ENCODE results near the gene FAM168B. TPM values are rescaled to one million over a fixed set of nuclear protein-coding genes. Genes with fewer than 3 reads are reported as not detected.

FAM168B gene, protein sequence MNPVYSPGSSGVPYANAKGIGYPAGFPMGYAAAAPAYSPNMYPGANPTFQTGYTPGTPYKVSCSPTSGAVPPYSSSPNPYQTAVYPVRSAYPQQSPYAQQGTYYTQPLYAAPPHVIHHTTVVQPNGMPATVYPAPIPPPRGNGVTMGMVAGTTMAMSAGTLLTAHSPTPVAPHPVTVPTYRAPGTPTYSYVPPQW
- total RNA-seq (10 to 100 TPM; 93.1 to 97.6 TPM), polyA plus RNA-seq (40.4 TPM)

GRCh38 chr2:131093006-131093695, at the start of gene FAM168B:
TSS of gene FAM168B (minus strand) at chr2:131093460. CDS start at chr2:131082646, 10,814 bp downstream.
- Mint-ChIP-seq H3K9me3 (no peaks in the 10 kb centered on the region), H3K27ac (peak within 1 kb of the TSS; percentile 81 to 98 (median 96)), H3K4me1 (peaks cover 20 to 36% (median 34%) of the 10 kb centered on the region in 3 donors), H3K4me3 (peak within 1 kb of the TSS; percentile 90 to 99 (median 94)), H3K36me3 (peaks cover 0 to 20% (median 2%) of the 10 kb centered on the region in 3 donors), H3K27me3 (peaks cover 0 to 3% of the 10 kb centered on the region in 2 donors)
- H3K27ac ChIP-seq (ENCODE audit: low read depth, low read length), result peak within 1 kb of the TSS; percentile 89
- no peaks in the 10 kb centered on the region for H3K27me3 ChIP-seq (ENCODE audit: insufficient read depth, low read length, poor library complexity, severe bottlenecking)
- peak within 1 kb of the TSS; percentile 89 for H3K4me3 ChIP-seq (ENCODE audit: low read length)
- H3K4me1 ChIP-seq (ENCODE audit: insufficient read depth, low read length), result peaks cover 22% of the 10 kb centered on the region
- ChIA-PET POLR2A (interaction anchor here (0.5 to 2.4 kb wide), 8 partner anchors 9 to 751 kb away, joined by 3 to 38 read pairs (median 4); partner anchors contain the start of genes IMP4 and PLEKHB2), CTCF (interaction anchor here (0.8 to 3.6 kb wide), 6 partner anchors 11 to 296 kb away, joined by 3 to 20 read pairs (median 3); partner anchors contain the start of gene PLEKHB2)
- H3K9me3 ChIP-seq (ENCODE audit: low read length), result no peaks in the 10 kb centered on the region
- no peaks in the 10 kb centered on the region for H3K36me3 ChIP-seq (ENCODE audit: insufficient read depth, low read length)
- peak; percentile 79 to 91 (median 88) for DNase-seq

DNA sequence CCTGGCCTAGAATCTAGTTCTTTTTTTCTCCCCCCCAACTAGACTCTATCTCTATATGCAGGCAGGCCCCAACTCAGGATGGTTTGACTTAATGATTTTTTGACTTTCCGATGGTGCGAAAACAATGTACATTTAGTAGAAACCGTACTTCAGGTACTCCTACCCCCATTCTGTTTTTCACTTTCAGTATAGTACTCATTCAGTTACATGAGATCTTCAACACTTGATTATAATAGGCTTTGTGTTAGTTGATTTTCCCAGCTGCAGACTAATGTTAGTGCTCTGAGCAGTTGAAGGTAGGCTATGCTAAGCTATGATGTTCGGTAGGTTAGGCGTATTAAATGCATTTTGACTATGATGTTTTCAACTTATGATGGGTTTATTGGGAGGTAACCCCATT, 49.6 kb upstream of the FAM168B start:
- no peak overlapping the region for H3K4me3 Mint-ChIP-seq
- H3K27me3 Mint-ChIP-seq, result no peaks in the 10 kb centered on the region
- Histone ChIP-seq H3K36me3 (ENCODE audit: insufficient read depth, low read length) (peaks cover 38% of the 10 kb centered on the region), H3K4me3 (ENCODE audit: low read length) (no peak overlapping the region), H3K9me3 (ENCODE audit: low read length) (no peaks in the 10 kb centered on the region), H3K27ac (ENCODE audit: low read depth, low read length) (no peak overlapping the region), H3K27me3 (ENCODE audit: insufficient read depth, low read length, poor library complexity, severe bottlenecking) (no peaks in the 10 kb centered on the region), H3K4me1 (ENCODE audit: insufficient read depth, low read length) (no peaks in the 10 kb centered on the region)
- H3K36me3 Mint-ChIP-seq, result peaks cover 4 to 86% (median 12%) of the 10 kb centered on the region in 3 donors
- POLR2A ChIA-PET, result no interaction called here
- CTCF ChIA-PET, result no interaction called here
- H3K4me1 Mint-ChIP-seq, result peaks cover 12 to 24% (median 15%) of the 10 kb centered on the region in 3 donors
- DNase-seq, result no peak
- H3K9me3 Mint-ChIP-seq, result no peaks in the 10 kb centered on the region
- H3K27ac Mint-ChIP-seq, result peak overlapping the region in 2 of 8 donors; percentile 42 to 55

GRCh38 chr2:131140581-131140980, 47.3 kb upstream of the FAM168B start:
- Histone ChIP-seq H3K4me3 (ENCODE audit: low read length) (no peak overlapping the region), H3K4me1 (ENCODE audit: insufficient read depth, low read length) (no peaks in the 10 kb centered on the region), H3K27ac (ENCODE audit: low read depth, low read length) (no peak overlapping the region), H3K27me3 (ENCODE audit: insufficient read depth, low read length, poor library complexity, severe bottlenecking) (no peaks in the 10 kb centered on the region), H3K36me3 (ENCODE audit: insufficient read depth, low read length) (peaks cover 26% of the 10 kb centered on the region), H3K9me3 (ENCODE audit: low read length) (no peaks in the 10 kb centered on the region)
- H3K36me3 Mint-ChIP-seq, result peaks cover 4 to 81% (median 16%) of the 10 kb centered on the region in 3 donors
- peak overlapping the region in 3 of 8 donors; percentile 6 to 26 (median 7) for H3K27ac Mint-ChIP-seq
- H3K9me3 Mint-ChIP-seq, result no peaks in the 10 kb centered on the region
- H3K27me3 Mint-ChIP-seq, result no peaks in the 10 kb centered on the region
- POLR2A ChIA-PET, result no interaction called here
- CTCF ChIA-PET, result no interaction called here
- H3K4me1 Mint-ChIP-seq, result peaks cover 19 to 30% (median 29%) of the 10 kb centered on the region in 3 donors
- DNase-seq, result no peak
- no peak overlapping the region for H3K4me3 Mint-ChIP-seq

DNA sequence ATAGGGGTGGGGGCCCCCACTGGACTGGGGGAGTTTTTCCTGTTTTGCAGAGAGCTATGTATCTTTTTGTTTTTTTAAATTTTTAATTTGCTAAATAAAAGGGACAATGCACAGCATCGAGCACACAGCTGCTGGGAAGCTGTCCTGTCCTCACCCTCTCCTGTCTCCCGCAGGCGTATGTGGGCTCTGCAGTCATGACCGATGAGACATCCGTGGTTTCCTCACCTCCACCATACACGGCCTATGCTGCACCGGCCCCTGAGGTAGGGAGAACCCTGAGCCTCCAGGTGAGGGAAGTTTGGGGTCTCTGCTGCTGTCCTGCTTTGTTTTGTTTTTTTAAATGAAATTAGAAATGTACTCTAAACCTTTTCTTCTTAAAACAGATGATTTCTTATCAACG, 39.5 kb upstream of the FAM168B start:
- no peak overlapping the region for H3K27ac ChIP-seq (ENCODE audit: low read depth, low read length)
- no peak for DNase-seq
- H3K4me3 Mint-ChIP-seq, result no peak overlapping the region
- ChIA-PET CTCF (no interaction called here), POLR2A (no interaction called here)
- H3K27me3 Mint-ChIP-seq, result no peaks in the 10 kb centered on the region
- H3K36me3 ChIP-seq (ENCODE audit: insufficient read depth, low read length), result peaks cover 18% of the 10 kb centered on the region
- no peaks in the 10 kb centered on the region for H3K4me1 ChIP-seq (ENCODE audit: insufficient read depth, low read length)
- no peak overlapping the region for H3K4me3 ChIP-seq (ENCODE audit: low read length)
- no peaks in the 10 kb centered on the region for H3K9me3 ChIP-seq (ENCODE audit: low read length)
- no peaks in the 10 kb centered on the region for H3K27me3 ChIP-seq (ENCODE audit: insufficient read depth, low read length, poor library complexity, severe bottlenecking)
- no peaks in the 10 kb centered on the region for H3K9me3 Mint-ChIP-seq
- H3K4me1 Mint-ChIP-seq, result peaks cover 5 to 13% (median 13%) of the 10 kb centered on the region in 3 donors
- H3K36me3 Mint-ChIP-seq, result peaks cover 16 to 78% (median 30%) of the 10 kb centered on the region in 3 donors
- H3K27ac Mint-ChIP-seq, result peak overlapping the region in 3 of 8 donors; percentile 70 to 84 (median 84)

DNA sequence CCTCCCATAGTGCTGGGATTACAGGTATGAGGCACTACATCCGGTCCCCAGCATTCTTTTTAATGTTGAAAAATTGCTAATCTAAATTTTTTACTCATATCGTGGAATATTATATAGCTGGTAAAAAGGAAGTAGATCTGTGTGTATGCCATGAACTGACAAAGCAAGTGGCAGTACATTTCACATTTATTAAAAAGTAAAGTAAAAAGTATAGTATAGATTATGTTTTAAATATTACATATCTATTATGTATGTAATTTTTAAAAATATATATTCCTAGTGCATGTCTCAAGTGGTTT, 37.0 kb upstream of the FAM168B start:
- Mint-ChIP-seq H3K4me1 (peaks cover 0 to 6% (median 0%) of the 10 kb centered on the region in 3 donors), H3K27ac (peak overlapping the region in 2 of 8 donors; percentile 6 to 41), H3K27me3 (no peaks in the 10 kb centered on the region), H3K9me3 (no peaks in the 10 kb centered on the region), H3K4me3 (no peak overlapping the region), H3K36me3 (peaks cover 17 to 86% (median 37%) of the 10 kb centered on the region in 3 donors)
- ChIA-PET POLR2A (no interaction called here), CTCF (no interaction called here)
- peaks cover 39% of the 10 kb centered on the region for H3K36me3 ChIP-seq (ENCODE audit: insufficient read depth, low read length)
- H3K9me3 ChIP-seq (ENCODE audit: low read length), result no peaks in the 10 kb centered on the region
- DNase-seq, result no peak
- H3K27ac ChIP-seq (ENCODE audit: low read depth, low read length), result no peak overlapping the region
- no peak overlapping the region for H3K4me3 ChIP-seq (ENCODE audit: low read length)
- no peaks in the 10 kb centered on the region for H3K27me3 ChIP-seq (ENCODE audit: insufficient read depth, low read length, poor library complexity, severe bottlenecking)
- no peaks in the 10 kb centered on the region for H3K4me1 ChIP-seq (ENCODE audit: insufficient read depth, low read length)

DNA sequence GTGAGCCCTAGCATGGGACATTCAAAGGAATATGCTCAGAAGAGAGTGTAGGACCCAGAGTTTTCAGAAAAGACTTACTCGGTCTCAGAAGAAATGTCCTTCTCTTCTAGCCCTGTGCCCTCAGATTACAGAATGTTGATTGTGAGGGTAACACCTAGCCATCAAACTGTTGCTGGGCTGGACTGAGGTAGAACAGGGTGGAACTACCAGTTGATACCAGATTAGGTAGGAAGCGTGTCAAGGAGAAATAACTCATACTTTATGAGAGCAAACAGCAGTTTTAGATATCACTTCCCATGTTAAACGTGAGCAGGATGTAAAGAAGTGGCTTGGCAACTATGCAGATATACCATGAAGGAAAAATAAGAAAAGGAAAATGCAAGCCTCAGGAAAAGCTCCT, 34.7 kb upstream of the FAM168B start:
- H3K36me3 Mint-ChIP-seq, result peaks cover 19 to 83% (median 33%) of the 10 kb centered on the region in 3 donors
- peak overlapping the region in 2 of 8 donors; percentile 19 to 72 for H3K27ac Mint-ChIP-seq
- no peaks in the 10 kb centered on the region for H3K4me1 ChIP-seq (ENCODE audit: insufficient read depth, low read length)
- peaks cover under 1 to 12% (median 6%) of the 10 kb centered on the region in 3 donors for H3K4me1 Mint-ChIP-seq
- DNase-seq, result no peak
- no peaks in the 10 kb centered on the region for H3K27me3 Mint-ChIP-seq
- no peak overlapping the region for H3K4me3 ChIP-seq (ENCODE audit: low read length)
- H3K27ac ChIP-seq (ENCODE audit: low read depth, low read length), result no peak overlapping the region
- peaks cover 42% of the 10 kb centered on the region for H3K36me3 ChIP-seq (ENCODE audit: insufficient read depth, low read length)
- H3K4me3 Mint-ChIP-seq, result no peak overlapping the region
- POLR2A ChIA-PET, result no interaction called here
- no peaks in the 10 kb centered on the region for H3K27me3 ChIP-seq (ENCODE audit: insufficient read depth, low read length, poor library complexity, severe bottlenecking)
- H3K9me3 ChIP-seq (ENCODE audit: low read length), result no peaks in the 10 kb centered on the region
- no peaks in the 10 kb centered on the region for H3K9me3 Mint-ChIP-seq
- CTCF ChIA-PET, result no interaction called here

DNA sequence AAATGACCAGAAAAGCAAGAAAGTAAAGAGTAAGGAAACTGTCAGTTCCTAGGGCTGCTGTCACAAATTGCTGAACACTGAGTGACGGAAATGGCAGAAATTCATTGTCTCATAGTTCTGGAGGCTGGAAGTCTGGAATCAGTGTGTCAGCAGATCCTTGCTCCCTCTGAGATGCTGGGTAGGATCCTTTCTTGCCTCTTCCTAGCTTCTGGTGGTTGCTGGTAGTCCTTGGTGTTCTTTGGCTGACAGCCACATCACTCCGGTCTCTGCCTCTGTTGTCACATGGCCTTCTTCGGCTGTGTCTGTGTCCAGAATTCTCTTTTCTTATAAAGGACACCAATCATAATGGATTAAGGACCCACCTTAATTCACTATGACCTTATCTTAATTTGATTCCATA, 33.8 kb upstream of the FAM168B start:
- no peaks in the 10 kb centered on the region for H3K27me3 ChIP-seq (ENCODE audit: insufficient read depth, low read length, poor library complexity, severe bottlenecking)
- ChIA-PET POLR2A (no interaction called here), CTCF (no interaction called here)
- no peak overlapping the region for H3K27ac ChIP-seq (ENCODE audit: low read depth, low read length)
- Mint-ChIP-seq H3K27me3 (no peaks in the 10 kb centered on the region), H3K4me1 (peaks cover 7 to 15% (median 12%) of the 10 kb centered on the region in 3 donors), H3K4me3 (no peak overlapping the region), H3K36me3 (peaks cover 19 to 85% (median 35%) of the 10 kb centered on the region in 3 donors), H3K27ac (peak overlapping the region in 1 of 8 donors; percentile 19), H3K9me3 (no peaks in the 10 kb centered on the region)
- DNase-seq, result no peak
- no peaks in the 10 kb centered on the region for H3K4me1 ChIP-seq (ENCODE audit: insufficient read depth, low read length)
- no peaks in the 10 kb centered on the region for H3K9me3 ChIP-seq (ENCODE audit: low read length)
- no peak overlapping the region for H3K4me3 ChIP-seq (ENCODE audit: low read length)
- H3K36me3 ChIP-seq (ENCODE audit: insufficient read depth, low read length), result peaks cover 49% of the 10 kb centered on the region

DNA sequence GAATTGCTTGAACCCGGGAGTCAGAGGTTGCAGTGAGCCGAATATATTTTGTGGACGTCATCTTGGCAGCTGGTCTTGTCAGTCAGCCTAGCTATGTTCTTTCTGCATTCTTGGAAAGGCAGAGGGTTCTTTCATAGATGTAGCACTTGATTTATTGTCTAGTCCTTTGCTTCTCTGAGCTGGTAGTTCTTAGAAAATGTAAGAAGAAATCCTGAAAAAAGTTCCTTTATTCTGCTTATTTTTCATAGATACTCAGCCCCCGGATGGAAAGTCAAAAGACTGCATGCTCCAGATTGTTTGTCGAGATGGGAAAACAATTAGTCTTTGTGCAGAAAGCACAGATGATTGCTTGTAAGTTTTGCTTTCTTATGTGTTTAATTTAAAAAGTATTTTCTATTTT, 33.2 kb upstream of the FAM168B start:
- CTCF ChIA-PET, result no interaction called here
- POLR2A ChIA-PET, result no interaction called here
- Histone ChIP-seq H3K4me1 (ENCODE audit: insufficient read depth, low read length) (no peaks in the 10 kb centered on the region), H3K9me3 (ENCODE audit: low read length) (no peaks in the 10 kb centered on the region), H3K4me3 (ENCODE audit: low read length) (no peak overlapping the region), H3K27ac (ENCODE audit: low read depth, low read length) (no peak overlapping the region), H3K36me3 (ENCODE audit: insufficient read depth, low read length) (peaks cover 49% of the 10 kb centered on the region), H3K27me3 (ENCODE audit: insufficient read depth, low read length, poor library complexity, severe bottlenecking) (no peaks in the 10 kb centered on the region)
- H3K27ac Mint-ChIP-seq, result no peak overlapping the region
- no peaks in the 10 kb centered on the region for H3K27me3 Mint-ChIP-seq
- no peak for DNase-seq
- no peak overlapping the region for H3K4me3 Mint-ChIP-seq
- no peaks in the 10 kb centered on the region for H3K9me3 Mint-ChIP-seq
- H3K4me1 Mint-ChIP-seq, result peaks cover 9 to 16% (median 11%) of the 10 kb centered on the region in 3 donors
- peaks cover 19 to 86% (median 38%) of the 10 kb centered on the region in 3 donors for H3K36me3 Mint-ChIP-seq

Measured in CD8-positive, alpha-beta memory T cell (primary cell).